Activated CD8-positive, alpha-beta memory T cell treated with anti-CD3 and anti-CD28 coated beads, Interleukin-2, amount 50 U/mL, for 4 hours (primary cell): ENCODE data around the gene DEDD.

Experiments used
- DNase-seq: peaks from one replicate; pipeline ENCODE4 v3.0.0-alpha.2; 2020

The DEDD gene

DNA sequence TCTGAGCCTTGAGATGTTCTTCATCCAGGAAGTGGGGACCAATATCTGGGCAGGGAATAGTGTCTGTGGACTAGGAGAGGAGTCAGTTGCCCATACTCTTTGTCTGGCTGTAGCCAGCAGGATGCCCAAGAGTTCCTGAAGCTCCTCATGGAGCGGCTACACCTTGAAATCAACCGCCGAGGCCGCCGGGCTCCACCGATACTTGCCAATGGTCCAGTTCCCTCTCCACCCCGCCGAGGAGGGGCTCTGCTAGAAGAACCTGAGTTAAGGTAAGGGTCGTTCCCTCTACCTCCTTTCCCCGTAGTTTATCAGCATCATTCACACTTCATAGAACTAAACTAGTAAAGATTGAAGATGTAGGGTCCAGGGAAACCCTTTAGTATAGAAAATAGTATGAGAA lies 30.3 kb upstream of the DEDD start:
- DNase-seq = no peak

DNA sequence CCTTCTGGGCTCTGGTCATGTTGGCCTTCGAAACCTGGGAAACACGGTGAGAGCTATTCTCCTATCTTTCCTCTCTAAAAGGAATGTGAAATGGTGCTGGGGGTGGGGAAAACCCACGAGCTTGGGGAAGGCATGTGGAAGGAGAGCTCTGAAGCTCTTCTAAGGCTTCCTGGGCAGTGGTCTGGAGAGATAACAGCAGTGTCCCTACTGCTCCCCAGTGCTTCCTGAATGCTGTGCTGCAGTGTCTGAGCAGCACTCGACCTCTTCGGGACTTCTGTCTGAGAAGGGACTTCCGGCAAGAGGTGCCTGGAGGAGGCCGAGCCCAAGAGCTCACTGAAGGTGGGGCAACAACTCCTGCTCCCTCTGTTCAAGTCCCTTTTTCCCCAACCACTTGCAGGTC lies 29.6 kb upstream of the DEDD start:
- no peak for DNase-seq

DNA sequence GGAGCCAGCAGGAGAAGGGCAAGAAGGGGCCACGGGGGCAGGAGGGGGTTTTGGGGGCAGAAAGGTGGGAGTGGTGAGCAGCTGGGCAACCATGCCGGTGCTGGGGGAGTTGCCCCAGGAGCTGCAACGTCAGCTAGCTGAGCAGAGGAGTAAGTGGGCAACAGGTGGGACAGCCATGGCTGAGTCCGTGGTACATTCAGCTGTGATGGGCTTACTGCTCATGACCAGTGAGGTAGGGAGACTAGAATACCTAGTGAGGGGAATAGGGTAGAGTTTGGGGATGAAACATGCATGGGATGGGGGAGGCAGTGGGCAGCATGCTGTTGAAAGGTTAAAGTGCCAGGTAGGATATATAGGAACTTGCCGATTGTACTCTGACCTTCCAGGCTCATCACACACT lies 29.2 kb upstream of the DEDD start:
- no peak for DNase-seq

DNA sequence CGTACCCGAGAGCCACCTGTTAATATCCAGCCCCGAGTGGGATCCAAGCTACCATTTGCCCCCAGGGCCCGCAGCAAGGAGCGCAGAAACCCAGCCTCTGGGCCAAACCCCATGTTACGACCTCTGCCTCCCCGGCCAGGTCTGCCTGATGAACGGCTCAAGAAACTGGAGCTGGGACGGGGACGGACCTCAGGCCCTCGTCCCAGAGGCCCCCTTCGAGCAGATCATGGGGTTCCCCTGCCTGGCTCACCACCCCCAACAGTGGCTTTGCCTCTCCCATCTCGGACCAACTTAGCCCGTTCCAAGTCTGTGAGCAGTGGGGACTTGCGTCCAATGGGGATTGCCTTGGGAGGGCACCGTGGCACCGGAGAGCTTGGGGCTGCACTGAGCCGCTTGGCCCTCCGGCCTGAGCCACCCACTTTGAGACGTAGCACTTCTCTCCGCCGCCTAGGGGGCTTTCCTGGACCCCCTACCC lies 28.2 kb upstream of the DEDD start:
- no peak for DNase-seq

DNA sequence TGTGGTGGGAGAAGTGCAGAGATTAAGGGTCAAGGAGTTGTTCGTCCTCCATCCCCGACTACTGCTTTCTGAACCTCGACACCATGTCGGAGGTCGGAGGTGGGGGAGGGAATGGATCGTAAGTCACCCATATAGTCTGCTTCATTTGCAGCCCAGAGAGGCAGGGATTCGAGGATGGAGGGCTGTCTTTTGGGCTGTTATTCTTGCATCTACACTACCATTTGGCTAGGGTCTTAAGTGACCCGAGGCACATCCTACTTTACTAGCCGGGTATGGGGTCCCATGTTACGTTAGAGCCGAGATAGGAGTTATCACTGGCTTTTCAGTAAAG lies 27.4 kb upstream of the DEDD start:
- DNase-seq = no peak

DNA sequence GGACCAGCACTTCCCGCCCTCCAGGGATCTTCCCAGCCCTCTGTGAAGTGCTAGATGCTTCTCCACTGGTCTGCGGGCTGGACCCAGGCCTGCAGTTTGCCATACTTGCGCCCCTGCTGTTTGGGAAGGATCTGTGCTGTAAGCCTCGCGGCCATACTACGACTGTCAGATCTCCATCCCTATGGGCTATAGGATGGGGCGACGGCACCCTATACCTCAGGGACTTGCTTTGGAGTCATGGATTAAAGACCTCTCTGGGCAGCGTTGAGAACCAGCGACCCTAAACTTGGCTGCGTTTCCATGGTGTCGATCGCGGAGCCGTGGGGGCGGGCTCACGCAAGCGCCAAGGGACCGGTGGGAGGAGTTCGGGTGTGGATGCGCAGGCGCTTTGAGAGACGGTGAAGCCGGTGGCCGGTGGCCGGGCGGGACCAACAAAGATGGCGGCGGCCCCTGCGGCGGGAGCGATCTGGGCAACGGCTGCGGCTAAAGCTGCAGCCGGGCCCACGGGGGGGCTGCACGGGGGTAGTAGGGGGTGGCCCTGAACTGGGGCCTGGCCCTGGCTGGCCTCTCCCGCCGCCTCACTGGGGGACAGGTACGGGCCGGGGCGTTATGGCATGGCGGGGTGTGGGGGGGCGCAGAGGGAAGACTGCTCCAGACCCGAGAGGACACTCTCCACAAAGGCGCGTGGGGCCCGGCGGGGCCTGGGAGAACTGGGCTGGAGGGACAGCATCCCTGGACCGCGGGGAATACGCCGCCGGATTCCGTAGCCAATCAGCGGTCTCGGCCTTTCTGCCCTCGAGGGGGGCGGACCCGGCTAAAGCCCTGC lies 26.8 kb upstream of the DEDD start, which contains the start of gene USP21:
USP21 (plus strand) TSS at position 414 of the 826 bp plus-strand sequence. CDS start 1,141 bp downstream, outside the sequence.
- peak; percentile 90 for DNase-seq

DNA sequence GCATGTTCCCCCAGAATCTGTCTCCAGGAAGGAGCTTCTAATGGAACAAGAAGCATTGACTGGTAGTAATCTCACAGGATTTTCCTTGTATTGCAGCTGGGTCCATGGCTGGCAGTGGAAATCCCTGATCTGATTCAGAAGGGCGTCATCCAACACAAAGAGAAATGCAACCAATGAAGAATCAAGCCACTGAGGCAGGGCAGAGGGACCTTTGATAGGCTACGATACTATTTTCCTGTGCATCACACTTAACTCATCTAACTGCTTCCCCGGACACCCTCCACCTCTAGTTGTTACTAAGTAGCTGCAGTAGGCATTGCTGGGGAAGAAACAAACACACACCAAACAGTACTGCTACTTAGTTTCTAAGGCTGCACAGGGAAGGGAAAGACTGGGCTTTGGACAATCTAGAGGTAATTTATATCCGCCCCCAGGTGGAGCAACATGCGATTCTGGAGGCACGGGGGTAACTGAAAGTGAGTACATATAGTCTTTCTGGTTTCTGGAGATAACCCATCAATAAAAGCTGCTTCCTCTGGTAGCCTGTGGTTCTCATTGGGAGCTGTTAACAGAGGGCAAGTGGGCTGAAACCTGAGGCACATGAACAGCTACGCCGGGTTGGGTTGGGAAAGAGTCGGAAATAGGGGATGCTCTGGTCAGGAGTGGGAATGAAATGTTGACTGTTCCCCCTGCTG lies 26.0 kb upstream of the DEDD start:
- no peak for DNase-seq

DNA sequence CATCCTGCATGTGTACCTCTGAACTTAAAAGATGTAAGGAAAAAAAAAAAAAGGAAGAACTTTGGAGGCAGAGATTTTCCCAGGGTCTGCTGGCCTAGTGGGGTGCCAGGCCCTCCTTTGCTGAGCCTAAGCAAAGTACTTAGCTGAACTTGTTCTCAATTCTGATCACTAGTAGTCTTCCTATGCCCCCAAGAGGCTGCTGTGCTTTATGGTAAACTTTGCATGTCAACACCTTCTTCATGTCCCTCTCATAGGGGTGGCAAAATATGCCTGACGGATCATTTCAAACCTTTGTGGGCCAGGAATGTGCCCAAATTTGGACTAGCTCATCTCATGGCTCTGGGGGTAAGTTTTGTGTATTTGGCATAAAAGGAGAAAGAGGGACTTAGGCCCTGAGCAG lies 25.4 kb upstream of the DEDD start:
- DNase-seq = no peak

DNA sequence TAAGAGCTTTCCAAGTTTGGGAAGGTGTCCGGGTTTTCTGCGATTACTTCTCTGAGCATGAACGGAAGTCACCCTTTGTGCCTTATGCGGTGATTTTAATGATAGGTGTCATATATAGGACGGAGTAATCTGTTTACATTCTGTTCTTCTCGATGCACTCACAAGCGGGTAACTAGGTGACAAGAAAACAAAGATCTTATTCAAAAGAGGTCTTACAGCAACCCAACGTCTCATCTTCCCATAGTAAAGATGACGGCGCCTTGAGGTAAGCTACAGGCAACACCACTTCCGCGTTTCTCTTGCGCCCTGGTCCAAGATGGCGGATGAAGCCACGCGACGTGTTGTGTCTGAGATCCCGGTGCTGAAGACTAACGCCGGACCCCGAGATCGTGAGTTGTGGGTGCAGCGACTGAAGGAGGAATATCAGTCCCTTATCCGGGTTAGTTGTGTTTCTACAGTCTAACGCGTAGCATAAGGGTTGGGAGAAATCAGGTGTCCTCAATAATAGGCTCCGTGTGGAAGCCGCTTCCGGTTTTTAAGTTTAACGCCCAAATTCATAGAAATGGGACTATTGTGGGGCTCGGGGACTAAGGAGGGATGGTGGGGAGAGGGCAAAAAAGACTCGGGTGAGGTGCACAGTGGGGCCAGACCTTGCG lies 21.3 kb upstream of the DEDD start, which contains the start of gene UFC1:
UFC1 (plus strand) TSS at position 297 of the 656 bp plus-strand sequence; CDS start at position 317, 20 bp downstream.
- peak; percentile 75 for DNase-seq

DNA sequence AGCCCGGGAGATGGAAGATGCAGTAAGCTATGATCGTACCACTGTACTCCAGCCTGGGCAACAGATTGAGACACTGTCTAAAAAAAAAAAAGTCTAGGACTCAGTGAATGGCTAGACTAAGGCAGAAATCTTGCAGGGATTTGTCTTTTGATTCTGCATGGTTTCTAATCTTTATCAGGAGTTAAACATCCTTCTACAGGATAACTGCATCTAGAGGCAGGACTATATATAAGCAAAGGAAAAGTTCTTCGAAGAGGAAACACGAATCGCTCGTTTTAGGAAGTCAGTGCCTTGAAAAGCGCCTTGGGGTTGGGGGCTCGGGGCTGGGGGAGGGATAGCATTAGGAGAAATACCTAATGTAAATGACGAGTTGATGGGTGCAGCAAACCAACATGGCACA lies 20.7 kb upstream of the DEDD start:
- no peak for DNase-seq

DNA sequence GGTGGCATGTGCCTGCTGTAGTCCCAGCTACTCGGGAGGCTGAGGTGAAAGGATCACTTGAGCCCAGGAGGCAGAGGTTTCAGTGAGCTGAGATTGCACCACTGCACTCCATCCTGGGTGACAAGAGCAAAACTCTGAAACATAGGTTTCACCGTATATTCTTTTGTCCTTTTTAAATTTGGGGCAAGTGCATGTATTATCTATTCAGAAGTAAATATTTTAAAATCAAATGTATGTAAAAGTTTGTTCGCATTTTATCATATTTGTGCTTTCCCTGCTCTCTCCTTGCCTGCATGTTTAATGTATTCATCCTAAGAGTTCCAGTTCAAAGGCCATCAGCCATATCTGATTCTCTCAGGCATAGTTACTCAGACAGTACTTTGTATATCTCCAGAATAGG lies 13.4 kb upstream of the DEDD start:
- no peak for DNase-seq

DNA sequence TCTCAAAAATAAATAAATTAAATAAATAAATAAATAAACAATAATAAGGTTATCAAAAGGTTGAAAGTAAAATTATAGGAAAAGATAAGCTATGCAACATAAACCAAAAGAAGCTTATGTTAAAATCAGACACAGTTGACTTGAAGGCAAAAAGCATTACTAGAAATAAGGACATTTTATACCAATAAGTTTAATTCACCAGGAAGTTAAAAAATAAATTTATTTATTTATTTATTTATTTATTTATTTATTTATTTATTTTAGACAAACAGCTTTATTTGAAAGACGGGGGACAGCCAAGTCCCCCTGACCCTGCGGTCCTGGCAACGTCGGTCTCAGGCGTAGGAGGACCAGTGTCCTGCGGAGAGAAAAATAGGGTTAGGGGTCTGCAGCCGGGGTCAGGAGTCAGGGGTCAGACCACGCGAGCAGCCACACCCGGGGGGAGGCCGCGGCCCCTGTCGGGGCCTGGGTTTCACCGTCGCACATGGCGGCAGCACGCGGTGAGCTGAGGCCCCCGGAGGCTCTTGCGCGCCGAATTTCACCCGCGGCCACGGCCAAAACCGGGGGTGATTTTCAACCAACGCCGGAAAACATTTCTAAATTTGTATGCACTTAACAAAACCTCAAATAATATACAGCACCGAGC lies 8.4 kb upstream of the DEDD start:
- no peak for DNase-seq

DNA sequence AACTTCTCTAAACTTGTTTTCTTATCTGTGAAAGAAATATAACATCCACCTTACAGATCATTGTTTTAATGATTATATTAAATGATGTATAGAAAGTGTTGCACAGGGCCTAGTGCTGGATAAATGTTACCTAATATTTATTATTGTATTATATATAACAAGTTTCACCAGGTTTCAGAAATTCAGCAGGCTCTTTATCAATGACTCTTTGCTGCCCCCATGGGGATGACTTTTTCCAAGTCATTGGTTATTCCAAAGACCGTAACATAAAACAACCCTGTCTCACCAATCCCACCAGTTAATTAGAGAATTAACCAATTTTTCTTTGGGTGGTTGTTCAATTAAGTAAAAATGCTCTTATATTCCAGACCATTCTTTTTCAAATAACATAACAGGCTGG lies 7.3 kb upstream of the DEDD start:
- DNase-seq = peak; percentile 45

DNA sequence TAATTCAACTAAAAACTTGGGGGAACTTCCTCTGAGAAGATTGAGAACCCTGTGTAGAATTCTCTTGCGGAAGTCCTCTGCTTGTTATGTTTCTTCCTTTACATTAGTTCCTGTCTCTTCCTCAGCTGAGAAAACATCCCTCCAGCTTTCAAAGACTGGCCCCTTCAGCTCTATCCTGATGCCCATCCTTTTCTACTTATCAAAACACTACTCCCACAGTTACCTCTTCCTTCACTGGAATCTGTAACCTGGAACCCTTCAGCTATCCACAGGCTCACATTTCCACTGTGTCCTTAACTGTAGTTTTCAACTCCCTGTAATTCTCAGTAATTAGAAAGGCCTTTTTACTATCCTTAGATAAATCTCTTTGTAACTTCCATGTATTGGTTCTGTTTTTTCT lies 6.0 kb upstream of the DEDD start:
- DNase-seq = no peak

DNA sequence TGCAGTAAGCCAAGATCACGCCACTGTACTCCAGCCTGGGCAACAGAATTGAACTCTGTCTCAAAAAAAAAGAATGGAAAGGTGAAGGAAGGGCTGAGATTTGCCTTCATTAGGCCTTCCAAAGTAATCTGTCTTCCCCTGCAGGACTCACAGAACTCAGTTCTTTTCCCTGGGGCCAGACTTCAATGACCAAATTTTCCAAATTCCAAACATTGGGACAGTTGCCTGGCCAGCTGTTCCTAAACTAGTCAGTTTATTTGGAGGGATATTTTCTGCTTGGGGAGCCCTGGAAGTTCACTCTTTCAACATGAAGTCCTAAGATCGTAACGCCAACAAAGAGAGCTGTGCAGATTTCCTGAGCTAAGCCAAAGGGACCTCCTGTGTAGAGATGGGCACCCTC lies 5.4 kb upstream of the DEDD start:
- DNase-seq = no peak

DNA sequence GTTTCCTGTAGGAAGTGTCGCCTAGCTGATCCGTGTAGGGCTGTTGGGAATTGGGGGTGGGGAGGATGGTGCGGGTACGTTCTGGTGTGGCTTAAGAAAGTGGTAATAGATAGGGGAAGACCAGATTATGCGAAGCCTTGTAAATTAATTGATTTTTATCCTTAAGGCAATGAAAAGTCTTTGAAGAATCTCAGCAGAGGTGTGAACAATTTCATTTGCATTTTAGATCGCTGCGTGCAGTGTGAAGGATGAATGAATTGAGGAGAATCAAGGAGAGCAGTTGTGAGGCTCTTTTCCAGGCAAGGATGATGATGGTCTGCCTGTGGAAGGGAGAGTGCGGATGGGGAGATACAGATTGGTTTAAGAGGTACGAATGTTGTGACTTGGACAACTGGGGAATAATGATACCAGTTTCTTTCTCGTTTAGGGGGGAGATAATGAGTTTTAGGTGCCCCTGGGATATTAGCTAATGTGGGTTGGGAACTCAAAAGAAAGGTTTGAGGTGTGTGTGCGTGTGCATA lies 813 bp upstream of the DEDD start:
- no peak for DNase-seq

DNA sequence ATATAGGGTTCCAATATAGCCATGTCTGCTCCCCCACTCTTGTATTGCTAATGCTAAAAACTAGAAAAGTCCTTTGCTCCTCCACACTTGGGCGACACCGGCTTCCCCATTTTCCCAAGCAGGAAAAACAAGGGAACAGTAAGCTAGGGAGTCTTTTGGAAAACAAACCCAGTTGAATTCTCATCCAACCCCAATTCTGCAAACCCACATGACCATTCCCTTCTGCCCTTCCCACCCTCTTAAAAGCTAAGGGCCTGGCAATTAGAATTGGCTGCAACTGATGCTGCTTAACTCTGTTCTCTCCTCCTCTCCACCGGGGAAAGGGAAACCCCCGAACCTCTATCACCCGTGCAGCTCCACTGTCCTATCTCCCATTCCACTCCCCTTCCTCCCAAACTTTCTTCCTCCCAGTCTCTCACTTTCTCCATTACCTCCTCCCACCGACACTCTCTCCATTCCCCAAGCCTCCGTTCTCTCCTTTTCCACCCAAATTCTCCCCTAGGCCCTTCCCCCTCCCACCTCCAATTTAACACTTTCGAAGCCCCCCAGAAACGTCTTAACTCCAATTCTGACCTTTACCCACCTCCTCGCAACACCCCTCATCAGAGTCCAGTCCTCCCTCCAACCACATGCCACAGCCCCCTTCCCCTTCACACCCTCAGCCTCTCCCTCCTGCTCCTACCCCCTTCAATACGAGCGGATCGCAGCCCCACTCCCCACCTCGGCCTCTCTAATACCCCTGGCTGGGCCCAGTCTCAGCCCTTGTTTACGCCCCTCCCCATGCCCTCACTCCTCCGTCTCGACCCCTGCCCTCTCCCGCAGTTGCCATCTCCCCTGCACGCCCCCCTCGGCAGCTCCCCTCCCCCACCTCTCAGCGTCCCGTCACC lies 701 bp downstream of the DEDD start:
- DNase-seq = no peak

DNA sequence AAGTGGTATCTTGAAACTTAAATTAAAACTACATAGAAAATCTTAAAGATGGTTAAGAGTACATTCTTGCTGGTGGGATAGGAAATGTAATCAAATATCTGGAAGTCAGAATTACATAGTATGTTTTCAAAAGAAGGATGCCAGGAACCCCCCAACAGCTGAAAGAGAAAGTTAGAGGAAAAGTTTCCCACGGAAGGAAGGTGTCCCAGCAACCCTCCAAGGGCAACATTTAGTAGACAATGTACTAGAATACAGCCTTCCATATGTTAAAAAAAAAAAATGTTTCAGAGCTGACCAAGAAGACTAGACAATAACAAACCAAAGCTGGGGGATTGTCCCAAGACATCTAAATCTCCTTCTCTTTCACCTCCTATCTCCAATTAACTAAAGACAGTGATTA lies 2.2 kb downstream of the DEDD start:
- DNase-seq = no peak

DNA sequence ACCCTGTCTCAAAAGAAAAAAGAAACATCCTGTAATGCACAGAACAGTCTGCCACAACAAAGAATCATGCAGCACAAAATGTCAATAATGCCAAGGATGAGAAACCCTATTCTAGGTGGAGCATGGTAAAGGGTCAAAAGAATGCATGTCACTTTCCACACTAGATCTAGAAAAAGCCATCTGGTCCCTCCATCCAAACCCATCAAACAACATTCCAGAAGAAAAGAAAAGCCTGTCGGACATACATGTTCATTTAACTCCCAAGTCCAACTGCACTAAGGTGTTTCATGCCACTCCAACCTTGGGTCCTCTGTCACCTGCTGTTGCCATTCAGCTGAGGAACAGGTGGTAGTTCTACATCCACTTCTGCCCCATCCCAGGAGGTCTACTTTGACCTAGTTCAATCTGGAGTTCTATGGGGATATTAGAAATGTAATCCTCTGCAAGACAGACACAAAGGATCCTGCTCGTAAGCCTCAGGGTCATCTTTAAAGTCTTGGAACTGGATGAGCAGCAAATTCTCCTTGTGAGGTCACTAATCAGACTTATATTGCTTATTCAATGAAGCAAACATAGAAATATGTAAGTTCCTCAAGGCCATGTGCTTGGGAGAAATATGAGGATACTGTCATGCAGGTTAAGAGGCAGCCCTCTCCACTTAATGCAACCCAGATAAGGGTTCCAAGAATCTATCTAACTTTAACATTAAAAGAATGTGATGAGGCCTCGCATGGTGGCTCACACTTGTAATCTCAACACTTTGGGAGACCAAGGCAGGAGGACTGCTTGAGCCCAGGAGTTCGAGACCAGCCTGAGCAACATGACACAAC lies 3.7 kb downstream of the DEDD start:
- no peak for DNase-seq

DNA sequence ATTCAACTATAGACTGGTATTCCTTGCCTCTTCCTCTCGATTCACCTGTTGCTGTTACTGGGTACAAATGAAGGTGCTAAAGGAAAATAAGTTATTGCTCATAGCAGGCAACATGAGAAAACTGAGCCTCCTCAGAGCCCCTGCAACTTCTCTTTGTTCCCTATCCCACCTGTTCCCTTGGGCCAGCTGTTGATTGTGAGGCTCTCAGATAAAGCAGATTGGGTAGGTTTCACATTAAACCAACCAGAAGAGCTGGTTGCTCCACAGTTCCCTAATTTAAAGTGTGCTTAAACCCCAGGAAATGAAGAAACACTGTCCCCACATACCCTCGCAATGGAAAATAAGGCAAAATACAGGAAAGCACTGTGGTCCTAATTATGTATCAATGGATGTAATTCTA lies 4.8 kb downstream of the DEDD start:
- no peak for DNase-seq

DNA sequence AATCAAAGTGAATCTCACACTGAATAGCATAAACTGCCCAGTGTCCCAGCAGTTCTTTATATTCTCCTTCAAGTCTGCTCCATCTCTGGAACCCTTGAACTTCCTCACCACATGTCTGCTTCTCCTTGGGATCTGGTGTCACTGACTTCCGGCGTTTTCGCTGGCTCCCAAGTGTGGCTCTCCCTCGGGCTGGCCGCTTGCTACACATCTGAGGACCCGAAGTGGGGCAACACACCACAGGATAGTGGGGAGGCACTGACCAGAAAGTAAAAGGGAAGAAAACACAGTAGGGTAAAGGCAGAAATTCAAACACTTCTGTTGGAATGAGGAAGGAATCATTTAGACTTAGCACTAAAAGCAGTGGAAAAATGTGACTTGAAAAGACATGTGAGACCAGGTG lies 9.5 kb downstream of the DEDD start:
- DNase-seq = no peak
